Renal cortex interstitium (tissue), 15 donors: ENCODE results near the gene NDUFS6. TPM values are rescaled to one million over a fixed set of nuclear protein-coding genes. Genes with fewer than 3 reads are reported as not detected.

Source experiments
- DNase-seq, 11 donors: peaks; one replicate each; pipeline ENCODE4 v3.0.0-alpha.2; 2013; ENCODE audit warnings: low read depth in 9 of 11, low spot score in 4 of 11; ENCODE audit errors: extremely low read depth in 1 of 11
- long read RNA-seq, 16 experiments: transcript quantifications; one replicate each; lab custom pipeline, GENCODE V29; 2026
- polyA plus RNA-seq, 3 donors: library from polyadenylated mRNA; unstranded; fragments of 120-200 nt; gene quantifications; one replicate each; pipeline ENCODE4 v1.2.1, GENCODE V29; 2013; ENCODE audit not compliant: insufficient read length in 3 of 3

Gene NDUFS6
- polyA plus RNA-seq: 10 to 100 TPM; 59.7 to 87.5 (median 67.3) TPM
- long read RNA-seq, donor 1, transcript NDUFS6-201 (4 exons, 1,082 nt): major isoform, 44 of 51 reads
- long read RNA-seq, donor 1, partial matches to known transcripts: 6 of 51 reads
- long read RNA-seq, donor 1, other reads (novel, unspliced or antisense): 0 of 51 reads
- long read RNA-seq, donor 2, transcript NDUFS6-201 (4 exons, 1,082 nt): major isoform, 45 of 57 reads
- long read RNA-seq, donor 2, partial matches to known transcripts: 12 of 57 reads
- long read RNA-seq, donor 2, other reads (novel, unspliced or antisense): 0 of 57 reads
- long read RNA-seq, donor 3, transcript NDUFS6-201 (4 exons, 1,082 nt): major isoform, 79 of 96 reads
- long read RNA-seq, donor 3, partial matches to known transcripts: 7 of 96 reads
- long read RNA-seq, donor 3, other reads (novel, unspliced or antisense): 9 of 96 reads
- long read RNA-seq, donor 4, transcript NDUFS6-201 (4 exons, 1,082 nt): major isoform, 58 of 70 reads
- long read RNA-seq, donor 4, partial matches to known transcripts: 11 of 70 reads
- long read RNA-seq, donor 4, other reads (novel, unspliced or antisense): 0 of 70 reads
- long read RNA-seq, donor 5: 0 reads
- long read RNA-seq, donor 6, transcript NDUFS6-201 (4 exons, 1,082 nt): major isoform, 73 of 101 reads
- long read RNA-seq, donor 6, partial matches to known transcripts: 19 of 101 reads
- long read RNA-seq, donor 6, other reads (novel, unspliced or antisense): 7 of 101 reads
- long read RNA-seq, donor 7, transcript NDUFS6-201 (4 exons, 1,082 nt): major isoform, 72 of 101 reads
- long read RNA-seq, donor 7, partial matches to known transcripts: 20 of 101 reads
- long read RNA-seq, donor 7, other reads (novel, unspliced or antisense): 9 of 101 reads
- long read RNA-seq, donor 8: 0 reads
- long read RNA-seq, donor 9, transcript NDUFS6-201 (4 exons, 1,082 nt): major isoform, 70 of 81 reads
- long read RNA-seq, donor 9, partial matches to known transcripts: 11 of 81 reads
- long read RNA-seq, donor 9, other reads (novel, unspliced or antisense): 0 of 81 reads
- long read RNA-seq, donor 10, transcript NDUFS6-201 (4 exons, 1,082 nt): major isoform, 72 of 97 reads
- long read RNA-seq, donor 10, partial matches to known transcripts: 22 of 97 reads
- long read RNA-seq, donor 10, other reads (novel, unspliced or antisense): 0 of 97 reads
- long read RNA-seq, donor 11, transcript NDUFS6-201 (4 exons, 1,082 nt): major isoform, 43 of 48 reads
- long read RNA-seq, donor 11, partial matches to known transcripts: 5 of 48 reads
- long read RNA-seq, donor 11, other reads (novel, unspliced or antisense): 0 of 48 reads
- long read RNA-seq, donor 12, transcript NDUFS6-201 (4 exons, 1,082 nt): major isoform, 31 of 45 reads
- long read RNA-seq, donor 12, partial matches to known transcripts: 13 of 45 reads
- long read RNA-seq, donor 12, other reads (novel, unspliced or antisense): 0 of 45 reads
- long read RNA-seq, donor 13: 0 reads
- long read RNA-seq, donor 14, transcript NDUFS6-201 (4 exons, 1,082 nt): major isoform, 65 of 70 reads
- long read RNA-seq, donor 14, partial matches to known transcripts: 5 of 70 reads
- long read RNA-seq, donor 14, other reads (novel, unspliced or antisense): 0 of 70 reads
- long read RNA-seq, donor 15, transcript NDUFS6-201 (4 exons, 1,082 nt): major isoform, 42 of 47 reads
- long read RNA-seq, donor 15, partial matches to known transcripts: 0 of 47 reads
- long read RNA-seq, donor 15, other reads (novel, unspliced or antisense): 5 of 47 reads
- long read RNA-seq, donor 16, transcript NDUFS6-201 (4 exons, 1,082 nt): major isoform, 118 of 149 reads
- long read RNA-seq, donor 16, partial matches to known transcripts: 16 of 149 reads
- long read RNA-seq, donor 16, other reads (novel, unspliced or antisense): 13 of 149 reads

GRCh38 chr5:1801222-1801966 is at the start of gene NDUFS6:
Gene NDUFS6, plus strand, starts transcription at chr5:1801407. Its CDS starts 11 bp downstream, at chr5:1801418.
- DNase-seq: peak in 5 of 11 donors; percentile 49 to 64 (median 60)

- DNase-seq: no peak
Observed at GRCh38 chr5:1751864-1752822, 49.1 kb upstream of the NDUFS6 start.

GRCh38 chr5:1752881-1753280 is 48.3 kb upstream of the NDUFS6 start:
- no peak for DNase-seq

- no peak for DNase-seq
Observed at GRCh38 chr5:1753490-1753889, 47.7 kb upstream of the NDUFS6 start.

- no peak for DNase-seq
Observed at GRCh38 chr5:1754531-1755220, 46.5 kb upstream of the NDUFS6 start.

- DNase-seq: no peak
Observed at GRCh38 chr5:1755321-1755949, 45.8 kb upstream of the NDUFS6 start.

GRCh38 chr5:1756481-1756880 is 44.7 kb upstream of the NDUFS6 start:
- DNase-seq: no peak

- DNase-seq: no peak
Observed at GRCh38 chr5:1757511-1757910, 43.7 kb upstream of the NDUFS6 start.

GRCh38 chr5:1758574-1758973 is 42.6 kb upstream of the NDUFS6 start:
- no peak for DNase-seq

GRCh38 chr5:1759378-1759970 is 41.7 kb upstream of the NDUFS6 start:
- no peak for DNase-seq

- DNase-seq: no peak
Observed at GRCh38 chr5:1760231-1760630, 41.0 kb upstream of the NDUFS6 start.

GRCh38 chr5:1760656-1761452 is 40.4 kb upstream of the NDUFS6 start:
- DNase-seq: no peak

GRCh38 chr5:1761453-1761755 is 39.8 kb upstream of the NDUFS6 start:
- no peak for DNase-seq
